CD4-positive, CD25-positive, alpha-beta regulatory T cell (primary cell): Measurements from ENCODE around the gene MYLK3. TPM values are rescaled to one million over a fixed set of nuclear protein-coding genes. Genes with fewer than 3 reads are reported as not detected.
A peak's percentile ranks its signal among the peaks of the same experiment; 100 is the strongest.
"Not testable (repeated sequence)": the region's sequence is repeated elsewhere in the genome, so short reads cannot be mapped to it uniquely, and the experiment has no call there.

Experiments
- ATAC-seq, 2 donors: fragments of 150-1000 bp; cut with Tn5 transposase; one replicate each; pipeline ENCODE4 v1.10.0; 2021; ENCODE audit warnings: low read depth in 2 of 2, moderate number of reproducible peaks in 2 of 2, moderate library complexity in 1 of 2
- DNase-seq, 3 donors: peaks; one replicate each; pipeline versions ENCODE4 v3.0.0 to v3.0.0-alpha.2; 2012 to 2022; ENCODE audit warnings: mixed read lengths in 1 of 3
- H3K27ac ChIP-seq: one replicate; pipeline ENCODE4 v1.7.0; 2013; ENCODE audit warnings: mild to moderate bottlenecking, low read length; ENCODE audit not compliant: insufficient read depth, poor library complexity, severe bottlenecking
- H3K27me3 ChIP-seq: one replicate; pipeline ENCODE4 v1.7.0; 2013; ENCODE audit warnings: low read length; ENCODE audit not compliant: control insufficient read depth, insufficient read depth
- H3K36me3 ChIP-seq: one replicate; pipeline ENCODE4 v1.7.0; 2013; ENCODE audit warnings: mild to moderate bottlenecking, low read length, moderate library complexity; ENCODE audit not compliant: control insufficient read depth, insufficient read depth
- H3K4me1 ChIP-seq: 2 replicates; pipeline ENCODE4 v1.7.0; 2013; ENCODE audit warnings: mild to moderate bottlenecking, low read length; ENCODE audit not compliant: insufficient read depth, control insufficient read depth, poor library complexity, severe bottlenecking
- H3K4me3 ChIP-seq: one replicate; pipeline ENCODE4 v1.7.0; 2013; ENCODE audit warnings: low read depth, mild to moderate bottlenecking, low read length, moderate library complexity
- H3K9me3 ChIP-seq, 2 experiments: 1 replicate in 1 of 2; 2 replicates in 1 of 2; pipeline ENCODE4 v1.7.0; 2013; ENCODE audit warnings: low read length in 2 of 2, mild to moderate bottlenecking in 1 of 2, moderate library complexity in 1 of 2; ENCODE audit not compliant: control insufficient read depth in 2 of 2
- H3K27ac Mint-ChIP-seq, 3 donors: one replicate each; pipeline ENCODE4 v1.8.0; 2020 to 2022; ENCODE audit warnings: mild to moderate bottlenecking in 3 of 3, mixed read lengths in 3 of 3, moderate library complexity in 2 of 3
- H3K27me3 Mint-ChIP-seq: one replicate; pipeline ENCODE4 v1.8.0; 2022; ENCODE audit warnings: mild to moderate bottlenecking, mixed read lengths
- H3K36me3 Mint-ChIP-seq: one replicate; pipeline ENCODE4 v1.8.0; 2020; ENCODE audit warnings: mixed read lengths
- H3K4me1 Mint-ChIP-seq, 4 donors: one replicate each; pipeline ENCODE4 v1.8.0; 2020 to 2022; ENCODE audit warnings: mixed read lengths in 4 of 4, mild to moderate bottlenecking in 1 of 4
- H3K4me3 Mint-ChIP-seq, 4 donors: one replicate each; pipeline ENCODE4 v1.8.0; 2020 to 2022; ENCODE audit warnings: mild to moderate bottlenecking in 4 of 4, mixed read lengths in 4 of 4, moderate library complexity in 3 of 4
- H3K9me3 Mint-ChIP-seq, 7 donors: one replicate each; pipeline ENCODE4 v1.8.0; 2020 to 2022; ENCODE audit warnings: mixed read lengths in 7 of 7, mild to moderate bottlenecking in 3 of 7, moderate library complexity in 2 of 7
- polyA plus RNA-seq, 4 donors: library from polyadenylated mRNA; unstranded; fragments of 300-500 nt; fragmentation: Illumina TruSeq; gene quantifications; one replicate each; pipeline ENCODE4 v1.2.3, GENCODE V29; 2021
- total RNA-seq: library from RNA; stranded (reverse); gene quantifications from one replicate; pipeline ENCODE4 v1.2.3, GENCODE V29; 2022

MYLK3 gene
- total and polyA plus RNA-seq, 5 donors from 2014 or later: not detected

DNA sequence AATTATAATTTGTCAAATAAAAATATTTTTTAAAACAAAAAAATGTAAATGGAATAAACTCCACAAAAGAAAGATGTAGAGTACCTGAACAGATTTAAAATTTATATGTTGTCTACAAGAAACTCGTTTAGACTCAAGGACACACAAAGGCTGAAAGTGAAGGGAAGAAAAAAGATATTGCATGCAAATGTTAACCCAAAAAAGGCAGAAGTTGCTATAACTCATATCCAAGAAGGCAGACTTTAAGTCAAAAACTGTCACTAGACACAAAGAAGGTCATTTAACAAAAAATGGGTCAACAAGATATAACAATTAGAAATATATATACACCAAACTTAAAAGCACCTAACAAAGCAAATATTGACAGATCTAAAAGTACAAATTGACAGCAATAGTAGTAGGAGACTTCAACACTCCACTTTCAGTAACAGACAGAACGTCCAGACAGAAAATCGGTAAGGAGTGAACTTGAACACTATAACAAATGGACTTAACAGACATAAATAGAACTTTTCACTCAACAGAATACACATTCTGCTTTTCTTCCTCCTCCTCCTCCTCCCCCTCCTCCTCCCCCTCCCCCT, 40.8 kb upstream of the MYLK3 start:
- Histone ChIP-seq H3K9me3 (peaks cover 2 to 12% of the 10 kb centered on the region in 2 experiments), H3K27me3 (no peaks in the 10 kb centered on the region), H3K4me1 (peaks cover 17% of the 10 kb centered on the region), H3K4me3 (no peak overlapping the region), H3K36me3 (no peaks in the 10 kb centered on the region), H3K27ac (peak overlapping the region; percentile 56)
- Mint-ChIP-seq H3K9me3 (peaks cover 0 to 10% (median 4%) of the 10 kb centered on the region in 7 donors), H3K36me3 (peaks cover 4% of the 10 kb centered on the region), H3K27me3 (peaks cover 7% of the 10 kb centered on the region), H3K4me1 (peaks cover 16 to 26% (median 20%) of the 10 kb centered on the region in 4 donors), H3K27ac (peak overlapping the region; percentile 87 to 95 (median 88)), H3K4me3 (peak overlapping the region; percentile 44 to 90 (median 86))
- ATAC-seq (no peak), DNase-seq (no peak)

DNA sequence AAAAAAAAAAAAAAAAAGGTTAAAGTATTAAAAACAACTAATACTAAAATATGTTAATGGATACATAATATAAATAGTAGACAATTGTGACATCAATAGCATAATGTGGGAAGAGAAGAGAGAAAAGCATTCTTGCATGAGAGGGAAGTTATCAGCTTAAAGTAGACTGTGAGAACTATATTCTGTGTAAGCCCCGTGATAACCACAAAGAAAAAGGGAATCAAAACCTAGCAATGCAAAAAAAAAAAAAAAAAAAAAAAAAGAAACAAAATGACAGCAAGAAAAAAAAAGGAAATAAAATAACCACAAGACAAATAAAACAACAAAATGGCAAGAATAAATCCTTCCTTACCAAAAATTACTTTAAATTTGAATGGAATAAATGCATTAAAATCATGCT, 39.8 kb upstream of the MYLK3 start:
- no peaks in the 10 kb centered on the region for H3K27me3 ChIP-seq
- Mint-ChIP-seq H3K9me3 (peaks cover 0 to 10% (median 3%) of the 10 kb centered on the region in 7 donors), H3K4me3 (no peak overlapping the region), H3K36me3 (peaks cover 4% of the 10 kb centered on the region), H3K27me3 (peaks cover 7% of the 10 kb centered on the region), H3K27ac (peak overlapping the region in 1 of 3 donors; percentile 38), H3K4me1 (peaks cover 18 to 26% (median 20%) of the 10 kb centered on the region in 4 donors)
- no peaks in the 10 kb centered on the region for H3K36me3 ChIP-seq
- DNase-seq: no peak
- no peak for ATAC-seq
- peaks cover 17% of the 10 kb centered on the region for H3K4me1 ChIP-seq
- H3K27ac ChIP-seq: no peak overlapping the region
- peaks cover 0 to 8% of the 10 kb centered on the region in 2 experiments for H3K9me3 ChIP-seq
- H3K4me3 ChIP-seq: no peak overlapping the region

DNA sequence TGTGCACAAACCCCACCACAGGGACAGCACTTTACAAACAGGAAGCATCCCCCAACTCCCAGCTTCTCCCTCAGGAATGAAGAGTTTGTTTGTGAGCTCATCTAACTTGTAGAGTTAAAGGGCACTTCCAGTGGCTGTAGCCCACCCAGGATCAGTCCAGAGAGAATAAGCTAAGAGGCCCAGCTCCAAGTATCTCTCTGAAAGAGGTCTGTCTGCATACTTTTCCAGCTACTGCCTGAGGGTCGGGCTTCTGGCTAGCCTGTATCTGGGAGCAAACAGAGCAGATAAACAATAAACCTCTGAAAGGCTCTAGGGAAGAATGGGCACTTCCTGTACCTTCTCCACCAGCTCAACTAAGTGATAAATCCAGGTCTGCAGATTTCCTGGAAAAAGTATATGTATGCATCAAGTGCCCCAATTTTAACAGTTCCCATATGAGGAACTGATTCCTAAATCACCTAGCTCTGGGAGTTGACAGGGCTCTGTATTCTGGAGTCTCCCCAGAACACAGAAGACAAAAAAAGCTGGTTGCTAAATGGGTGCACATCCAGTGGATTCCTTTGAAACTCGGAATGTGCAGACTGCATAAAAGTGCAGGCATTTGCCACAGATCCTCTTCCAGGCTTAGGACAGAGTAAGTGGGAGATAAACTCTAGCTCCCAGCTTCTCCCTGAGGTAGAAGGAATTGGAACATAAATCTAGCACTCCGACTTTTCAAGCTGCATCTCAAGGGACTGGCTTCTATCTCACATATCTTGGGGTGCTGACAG, 37.1 kb upstream of the MYLK3 start:
- H3K27me3 Mint-ChIP-seq: peaks cover 7% of the 10 kb centered on the region
- H3K27ac Mint-ChIP-seq: no peak overlapping the region
- peaks cover 4% of the 10 kb centered on the region for H3K36me3 Mint-ChIP-seq
- ATAC-seq (no peak), DNase-seq (no peak)
- Histone ChIP-seq H3K4me1 (peaks cover 13% of the 10 kb centered on the region), H3K36me3 (no peaks in the 10 kb centered on the region), H3K27ac (no peak overlapping the region), H3K27me3 (no peaks in the 10 kb centered on the region), H3K9me3 (peaks cover 0 to 8% of the 10 kb centered on the region in 2 experiments), H3K4me3 (no peak overlapping the region)
- peaks cover 0 to 9% (median 2%) of the 10 kb centered on the region in 7 donors for H3K9me3 Mint-ChIP-seq
- H3K4me3 Mint-ChIP-seq: peak overlapping the region in 1 of 4 donors; percentile 6
- peaks cover 6 to 14% (median 11%) of the 10 kb centered on the region in 4 donors for H3K4me1 Mint-ChIP-seq

DNA sequence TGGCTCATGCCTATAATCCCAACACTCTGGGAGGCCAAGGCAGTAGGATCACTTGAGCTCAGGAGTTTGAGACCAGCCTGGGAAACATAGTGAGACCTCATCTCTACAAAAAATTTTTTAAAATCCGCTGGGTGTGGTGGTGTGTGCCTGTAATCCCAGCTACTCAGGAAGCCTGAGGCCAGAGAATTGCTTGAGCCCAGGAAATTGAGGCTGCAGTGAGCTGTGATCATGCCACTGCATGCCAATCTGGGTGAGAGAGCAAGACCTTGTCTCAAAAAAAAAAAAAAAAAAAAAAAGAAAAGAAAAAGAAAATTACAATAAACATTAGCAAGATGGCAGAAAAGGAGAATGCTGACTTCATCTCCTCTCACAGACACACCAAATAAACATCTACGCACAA, 36.4 kb upstream of the MYLK3 start:
- H3K9me3 Mint-ChIP-seq, H3K4me1 ChIP-seq, H3K27ac ChIP-seq, H3K4me1 Mint-ChIP-seq, H3K4me3 ChIP-seq, H3K4me3 Mint-ChIP-seq, H3K36me3 Mint-ChIP-seq, DNase-seq, H3K27me3 Mint-ChIP-seq, ATAC-seq, H3K27me3 ChIP-seq, H3K9me3 ChIP-seq, H3K36me3 ChIP-seq: not testable (repeated sequence)
- H3K27ac Mint-ChIP-seq: peak overlapping the region in 1 of 3 donors; percentile 6

DNA sequence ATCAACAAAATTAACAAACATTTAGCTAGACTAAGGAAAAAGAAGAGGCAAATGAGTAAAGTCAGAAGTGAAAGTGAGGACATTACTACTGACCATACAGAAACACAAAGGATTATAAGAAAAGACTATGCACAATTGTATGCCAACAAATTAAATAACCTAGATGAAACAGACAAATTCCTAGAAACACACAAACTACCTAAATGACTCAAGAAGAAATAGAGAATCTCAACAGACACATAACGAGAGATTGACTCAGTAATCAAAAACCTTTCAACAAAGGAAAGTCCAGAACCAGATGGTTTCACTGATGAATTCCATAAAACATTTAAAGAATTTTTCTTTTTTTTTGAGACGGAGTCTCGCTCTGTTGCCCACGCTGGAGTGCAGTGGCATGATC, 35.7 kb upstream of the MYLK3 start:
- peaks cover 4% of the 10 kb centered on the region for H3K36me3 Mint-ChIP-seq

DNA sequence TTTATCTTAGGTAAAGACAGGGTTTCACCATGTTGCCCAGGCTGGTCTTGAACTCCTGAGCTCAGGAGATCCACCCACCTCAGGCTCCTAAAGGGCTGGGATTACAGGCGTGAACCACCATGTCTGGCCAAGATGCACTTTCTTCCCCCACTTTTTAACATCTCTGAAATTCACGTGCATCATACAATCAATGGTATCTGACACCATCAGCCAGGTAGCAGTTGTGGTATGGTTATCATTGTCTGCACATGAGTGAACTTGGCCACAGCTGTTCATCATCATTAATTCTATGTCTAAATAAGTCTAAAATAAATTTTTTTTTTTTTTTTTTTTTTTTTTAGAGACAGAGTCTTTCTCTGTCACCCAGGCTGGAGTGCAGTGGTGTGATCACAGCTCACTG, 34.2 kb upstream of the MYLK3 start:
- Histone ChIP-seq H3K36me3 (no peaks in the 10 kb centered on the region), H3K27ac (no peak overlapping the region), H3K27me3 (no peaks in the 10 kb centered on the region), H3K4me1 (no peaks in the 10 kb centered on the region), H3K9me3 (peaks cover 0 to 8% of the 10 kb centered on the region in 2 experiments), H3K4me3 (no peak overlapping the region)
- Mint-ChIP-seq H3K4me1 (peaks cover 0 to 3% (median 0%) of the 10 kb centered on the region in 4 donors), H3K4me3 (no peak overlapping the region), H3K36me3 (peaks cover 4% of the 10 kb centered on the region), H3K27ac (no peak overlapping the region), H3K9me3 (peaks cover 0 to 9% (median 0%) of the 10 kb centered on the region in 7 donors), H3K27me3 (peaks cover 4% of the 10 kb centered on the region)
- DNase-seq (no peak), ATAC-seq (no peak)

More for the DNA sequence above, 35.7 kb upstream of the MYLK3 start:
- ATAC-seq (no peak), DNase-seq (no peak)
- Mint-ChIP-seq H3K4me3 (peak overlapping the region in 1 of 4 donors; percentile 63), H3K27ac (no peak overlapping the region), H3K9me3 (peaks cover 0 to 9% (median 0%) of the 10 kb centered on the region in 7 donors), H3K4me1 (peaks cover under 1 to 5% (median 4%) of the 10 kb centered on the region in 4 donors), H3K27me3 (peaks cover 7% of the 10 kb centered on the region)
- Histone ChIP-seq H3K27me3 (no peaks in the 10 kb centered on the region), H3K36me3 (no peaks in the 10 kb centered on the region), H3K4me3 (no peak overlapping the region), H3K9me3 (peaks cover 0 to 8% of the 10 kb centered on the region in 2 experiments), H3K27ac (no peak overlapping the region), H3K4me1 (peaks cover under 1% of the 10 kb centered on the region)

DNA sequence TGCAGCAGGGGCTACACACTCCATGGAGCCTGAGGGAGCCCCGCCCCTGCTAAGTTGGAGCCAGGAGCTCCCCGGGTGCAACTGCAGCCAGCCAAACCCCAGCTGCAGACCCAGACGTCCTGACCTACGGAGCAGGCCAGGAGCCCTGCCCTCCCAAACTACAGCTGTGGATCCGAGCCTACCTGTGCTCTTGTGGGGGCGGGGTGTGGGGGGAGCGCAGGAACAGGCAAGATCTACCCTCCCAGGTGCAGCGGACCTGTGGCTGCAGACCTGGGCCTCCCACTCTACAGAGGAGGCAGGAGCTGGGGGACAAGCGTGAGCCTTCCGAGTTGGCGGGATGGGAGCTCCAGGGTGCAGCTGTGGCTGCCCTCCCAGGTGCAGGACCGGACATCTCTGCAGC, 29.7 kb upstream of the MYLK3 start:
- no peaks in the 10 kb centered on the region for H3K27me3 ChIP-seq
- DNase-seq (no peak), ATAC-seq (no peak)
- Mint-ChIP-seq H3K9me3 (no peaks in the 10 kb centered on the region), H3K27me3 (no peaks in the 10 kb centered on the region), H3K36me3 (no peaks in the 10 kb centered on the region), H3K4me1 (no peaks in the 10 kb centered on the region), H3K4me3 (no peak overlapping the region), H3K27ac (no peak overlapping the region)
- H3K9me3 ChIP-seq: no peaks in the 10 kb centered on the region
- no peak overlapping the region for H3K27ac ChIP-seq
- no peak overlapping the region for H3K4me3 ChIP-seq
- no peaks in the 10 kb centered on the region for H3K36me3 ChIP-seq
- H3K4me1 ChIP-seq: no peaks in the 10 kb centered on the region
